A673 (cell line): ENCODE data around the gene MOXD1. TPM values are rescaled to one million over a fixed set of nuclear protein-coding genes. Genes with fewer than 3 reads are reported as not detected.

Source experiments
- BruUV-seq: library from RNA; stranded (reverse); fragments of 400-500 nt; replicated peaks from 2 replicates; lab custom pipeline; 2021; lab: Mats Ljungman, UMichigan
- CTCF ChIA-PET: fragments of 300-600 bp; sonication (Branson Sonifier 250); formaldehyde crosslinking; loops from one replicate; lab custom pipeline; 2022; ENCODE audit warnings: antibody characterized with exemption; lab: Charles Lee
- POLR2A ChIA-PET: fragments of 300-600 bp; sonication (Branson Sonifier 250); formaldehyde crosslinking; loops from one replicate; lab custom pipeline; 2022; ENCODE audit warnings: antibody characterized with exemption; ENCODE audit not compliant: low non-redundant PET; lab: Charles Lee
- DNase-seq: peaks from one replicate; pipeline ENCODE4 v3.0.0-alpha.2; 2015; ENCODE audit warnings: low spot score
- H3K27ac ChIP-seq: fragments of 200-600 bp; sonication (generic); 2 replicates; pipeline ENCODE4 v1.5.1; 2016; ENCODE audit warnings: mixed run types, low read depth, mild to moderate bottlenecking, mixed read lengths, antibody characterized with exemption, low read length; ENCODE audit not compliant: poor library complexity, severe bottlenecking
- H3K27me3 ChIP-seq: fragments of 200-600 bp; sonication (generic); replicated peaks from 2 replicates; pipeline ENCODE4 v1.6.1; 2017; ENCODE audit warnings: mixed run types, low read depth, mild to moderate bottlenecking, mixed read lengths, antibody characterized with exemption, low read length; ENCODE audit not compliant: insufficient read depth, poor library complexity
- H3K36me3 ChIP-seq: fragments of 200-600 bp; sonication (generic); 2 replicates; pipeline ENCODE4 v1.6.1; 2016; ENCODE audit warnings: mixed run types, mild to moderate bottlenecking, mixed read lengths, antibody characterized with exemption, low read length; ENCODE audit not compliant: insufficient read depth, poor library complexity, severe bottlenecking
- H3K4me1 ChIP-seq: fragments of 200-600 bp; sonication (generic); 2 replicates; pipeline ENCODE4 v1.6.1; 2017; ENCODE audit warnings: mixed run types, mild to moderate bottlenecking, mixed read lengths, antibody characterized with exemption, low read length; ENCODE audit not compliant: insufficient read depth, poor library complexity, severe bottlenecking
- H3K4me3 ChIP-seq: fragments of 200-600 bp; sonication (generic); 2 replicates; pipeline ENCODE4 v1.5.1; 2016; ENCODE audit warnings: low read depth, mixed run types, mild to moderate bottlenecking, mixed read lengths, low read length; ENCODE audit not compliant: poor library complexity, severe bottlenecking
- H3K9me3 ChIP-seq: fragments of 200-600 bp; sonication (generic); 2 replicates; pipeline ENCODE4 v1.6.1; 2016; ENCODE audit warnings: mixed run types, low read depth, mild to moderate bottlenecking, mixed read lengths, antibody characterized with exemption, low read length; ENCODE audit not compliant: poor library complexity, severe bottlenecking
- CTCF ChIP-seq: fragments of 300-800, 200-600 bp; sonication (generic); conservative IDR thresholded peaks from 2 replicates; pipeline ENCODE4 v1.5.1; 2017; ENCODE audit warnings: low read depth, mild to moderate bottlenecking, antibody characterized with exemption, low read length, moderate library complexity, mixed read lengths
- EZH2 ChIP-seq: fragments of 200-600 bp; sonication (generic); IDR thresholded peaks from 2 replicates; pipeline ENCODE4 v1.6.1; 2017; ENCODE audit warnings: borderline replicate concordance, low read depth, mild to moderate bottlenecking, mixed read lengths, antibody characterized with exemption, low read length; ENCODE audit not compliant: poor library complexity, severe bottlenecking
- intact Hi-C: fragments of 100-400 bp; cut with micrococcal nuclease; formaldehyde crosslinking; loops from one replicate; pipeline ENCODE4 v1.10.0; 2022; ENCODE audit not compliant: unreplicated experiment
- total RNA-seq: library from RNA; stranded (reverse); gene quantifications from 2 replicates; pipeline ENCODE4 v1.2.3, GENCODE V29; 2021

MOXD1 gene
- total RNA-seq, 1 experiment from 2014 or later, result not detected

GRCh38 chr6:132304891-132305305, 96.4 kb downstream of the MOXD1 start:
- no peaks in the 10 kb centered on the region for H3K36me3 ChIP-seq
- no peak overlapping the region for H3K27ac ChIP-seq
- H3K27me3 ChIP-seq, result peaks cover 20% of the 10 kb centered on the region
- ChIA-PET POLR2A (no interaction called here), CTCF (no interaction called here)
- no peaks in the 10 kb centered on the region for H3K9me3 ChIP-seq
- TF ChIP-seq EZH2 (no peak), CTCF (no peak)
- BruUV-seq, result no TSS peak
- no peak for DNase-seq
- intact Hi-C loops, result no loop called here
- H3K4me1 ChIP-seq, result no peaks in the 10 kb centered on the region
- no peak overlapping the region for H3K4me3 ChIP-seq

DNA sequence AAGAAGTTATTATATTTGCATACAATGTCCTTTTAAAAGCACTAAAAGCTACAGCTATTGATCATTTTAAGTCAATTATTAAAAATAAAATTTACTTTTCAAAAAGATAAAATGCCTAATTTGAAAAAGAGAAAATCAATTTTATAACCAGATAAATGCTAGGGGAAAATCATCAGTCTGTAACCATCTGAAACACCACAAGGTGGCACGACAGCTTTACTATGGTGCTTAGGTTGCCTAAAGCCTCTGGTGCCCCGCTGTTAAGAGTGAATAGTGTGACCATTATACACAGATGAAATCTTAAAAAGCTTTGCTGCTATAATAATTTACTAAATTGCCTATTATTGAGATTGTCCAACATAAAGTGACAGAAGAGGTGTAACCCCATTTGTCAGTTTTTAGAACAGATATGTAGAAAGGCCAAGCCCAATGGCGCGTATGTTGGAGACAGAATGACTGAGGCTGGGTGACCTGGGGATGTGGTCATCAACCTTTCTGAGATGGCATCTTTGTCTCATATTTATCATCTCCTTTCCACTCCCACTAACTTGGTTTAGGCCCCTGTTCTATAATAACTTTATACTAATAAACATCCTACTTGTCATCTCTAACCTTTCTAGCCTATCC, 100.8 kb downstream of the MOXD1 start:
- no peaks in the 10 kb centered on the region for H3K4me1 ChIP-seq
- peaks cover 23% of the 10 kb centered on the region for H3K27me3 ChIP-seq
- intact Hi-C loops, result loop anchor here (1.0 kb wide), 1 partner anchor 184 kb away; no protein-coding TSS in a partner anchor
- CTCF ChIA-PET, result interaction anchor here (1.0 to 1.5 kb wide), 2 partner anchors 20 to 184 kb away, joined by 5 to 10 read pairs; no protein-coding TSS in a partner anchor
- H3K9me3 ChIP-seq, result no peaks in the 10 kb centered on the region
- peak; percentile 62 for DNase-seq
- no peak overlapping the region for H3K4me3 ChIP-seq
- H3K27ac ChIP-seq, result no peak overlapping the region
- H3K36me3 ChIP-seq, result no peaks in the 10 kb centered on the region
- TF ChIP-seq CTCF, result peak; percentile 71
- no peak for TF ChIP-seq EZH2
- POLR2A ChIA-PET, result no interaction called here
- BruUV-seq, result no TSS peak

DNA sequence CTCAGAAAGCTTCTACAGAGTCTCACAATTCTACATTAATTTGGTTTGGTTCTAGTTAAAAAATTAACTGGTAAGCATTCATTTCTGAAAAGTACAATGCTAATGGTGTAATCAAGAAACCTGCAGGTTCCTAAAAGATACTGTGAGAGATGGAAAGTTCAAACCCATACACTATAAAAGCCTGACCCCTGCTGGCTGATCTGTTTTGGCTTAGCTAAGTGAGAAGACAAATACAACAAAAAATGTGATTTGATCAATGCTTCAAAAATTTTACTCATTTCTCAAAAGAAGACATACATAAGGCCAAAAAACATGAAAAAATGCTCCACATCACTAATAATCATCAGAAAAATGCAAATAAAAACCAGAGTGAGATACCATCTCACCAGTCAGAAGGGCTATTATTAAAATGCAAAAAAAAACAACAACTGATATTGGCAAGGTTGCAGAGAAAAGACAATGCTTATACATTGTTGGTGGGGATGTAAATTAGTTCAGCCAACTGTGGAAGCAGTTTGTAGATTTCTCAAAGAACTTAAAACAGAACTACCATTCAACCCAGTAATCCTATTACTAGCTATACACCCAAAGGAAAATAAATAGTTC, 102.8 kb downstream of the MOXD1 start:
- TF ChIP-seq CTCF, result peak; percentile 73
- no peak for TF ChIP-seq EZH2
- intact Hi-C loops, result loop anchor here (5.0 kb wide), 1 partner anchor 371 kb away; no protein-coding TSS in a partner anchor
- Histone ChIP-seq H3K9me3 (no peaks in the 10 kb centered on the region), H3K4me3 (no peak overlapping the region), H3K4me1 (no peaks in the 10 kb centered on the region), H3K27me3 (peaks cover 28% of the 10 kb centered on the region), H3K36me3 (no peaks in the 10 kb centered on the region), H3K27ac (no peak overlapping the region)
- DNase-seq, result peak; percentile 56
- CTCF ChIA-PET, result interaction anchor here (0.7 to 1.9 kb wide), 6 partner anchors 9 to 375 kb away, joined by 3 to 22 read pairs (median 4); no protein-coding TSS in a partner anchor
- POLR2A ChIA-PET, result no interaction called here
- BruUV-seq, result no TSS peak
